NCI-H2029 treated with DMSO at 0.1 percent for 48 hours (cell line): ENCODE results near the gene INTS15.
"Not testable (repeated sequence)": the region's sequence is repeated elsewhere in the genome, so short reads cannot be mapped to it uniquely, and the experiment has no call there.

Source experiments
- DNase-seq: peaks from one replicate; lab custom pipeline; 2025; lab: John Stamatoyannopoulos, UW

The INTS15 gene

GRCh38 chr7:6618621-6619020, 28.8 kb downstream of the INTS15 start:
- DNase-seq, result no peak

DNA sequence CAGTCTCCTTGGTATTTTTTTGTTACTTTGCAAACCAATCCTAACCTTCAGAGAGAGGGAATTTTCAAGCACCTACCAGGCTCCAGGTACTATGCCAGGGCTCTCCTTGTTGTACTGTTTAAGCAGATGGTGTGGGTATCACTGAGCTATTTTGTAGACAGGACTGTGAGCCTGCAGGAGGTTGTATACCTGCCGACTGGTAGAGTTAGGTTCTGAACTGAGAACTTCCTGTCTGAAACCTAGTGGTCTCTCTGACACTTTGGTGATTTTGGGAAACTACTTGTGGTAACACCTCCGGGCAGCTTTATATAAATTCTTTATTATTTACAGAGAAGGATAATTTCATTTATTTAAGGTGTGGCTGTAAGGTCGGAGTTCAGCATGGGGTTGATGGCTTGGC, 30.1 kb downstream of the INTS15 start:
- DNase-seq, result no peak

DNA sequence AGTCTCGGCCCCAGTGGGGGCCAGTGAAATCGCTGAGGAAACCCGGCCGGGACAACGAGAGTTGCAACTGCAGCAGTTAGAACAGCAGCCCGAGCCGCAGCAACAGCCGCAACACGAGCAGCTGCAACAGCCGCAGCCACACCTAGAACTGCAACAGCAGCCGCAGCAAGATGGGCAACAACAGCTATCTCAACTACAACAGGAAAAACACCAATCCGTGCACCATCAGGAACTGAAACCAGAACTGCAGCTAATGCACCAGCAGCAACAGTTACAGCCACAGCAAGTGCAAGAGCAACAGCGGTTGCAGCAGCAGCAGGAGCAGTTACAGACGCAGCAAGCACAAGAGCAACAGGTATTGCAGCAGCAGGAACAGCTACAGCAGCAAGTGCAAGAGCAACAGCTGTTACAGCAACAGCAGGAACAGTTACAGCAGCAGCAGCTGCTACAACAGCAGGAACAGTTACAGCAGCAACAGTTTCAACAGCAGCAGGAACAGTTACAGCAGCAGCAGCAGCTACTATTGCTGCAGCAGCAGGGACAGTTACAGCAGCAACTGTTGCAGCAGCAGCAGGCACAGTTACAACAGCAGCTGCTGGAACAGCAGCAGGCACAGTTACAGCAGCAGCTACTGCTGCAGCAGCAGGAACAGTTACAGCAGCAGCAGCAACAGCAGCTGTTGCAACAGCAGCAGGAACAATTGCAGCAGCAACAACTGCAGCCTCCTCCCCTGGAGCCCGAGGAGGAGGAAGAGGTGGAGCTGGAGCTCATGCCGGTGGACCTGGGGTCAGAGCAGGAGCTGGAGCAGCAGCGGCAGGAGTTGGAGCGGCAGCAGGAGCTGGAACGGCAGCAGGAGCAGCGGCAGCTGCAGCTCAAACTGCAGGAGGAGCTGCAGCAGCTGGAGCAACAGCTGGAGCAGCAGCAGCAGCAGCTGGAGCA, 31.6 kb downstream of the INTS15 start:
- no peak for DNase-seq

DNA sequence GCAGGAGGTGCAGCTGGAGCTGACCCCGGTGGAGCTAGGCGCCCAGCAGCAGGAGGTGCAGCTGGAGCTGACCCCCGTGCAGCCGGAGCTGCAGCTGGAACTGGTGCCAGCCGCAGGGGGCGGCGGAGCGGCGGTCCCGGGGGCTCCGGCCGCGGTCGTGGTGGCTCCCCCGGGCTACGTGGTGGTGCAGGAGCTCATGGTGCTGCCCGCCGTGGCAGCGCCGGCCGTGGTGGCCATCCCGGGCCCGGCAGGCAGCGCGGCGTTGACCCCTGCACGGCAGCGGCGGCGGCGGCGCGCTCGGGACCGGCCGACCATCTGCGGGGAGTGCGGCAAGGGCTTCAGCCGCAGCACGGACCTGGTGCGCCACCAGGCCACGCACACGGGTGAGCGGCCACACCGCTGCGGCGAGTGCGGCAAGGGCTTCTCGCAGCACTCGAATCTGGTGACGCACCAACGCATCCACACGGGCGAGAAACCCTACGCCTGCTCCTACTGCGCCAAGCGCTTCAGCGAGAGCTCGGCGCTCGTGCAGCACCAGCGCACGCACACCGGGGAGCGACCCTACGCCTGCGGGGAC, 32.4 kb downstream of the INTS15 start:
- DNase-seq, result no peak

DNA sequence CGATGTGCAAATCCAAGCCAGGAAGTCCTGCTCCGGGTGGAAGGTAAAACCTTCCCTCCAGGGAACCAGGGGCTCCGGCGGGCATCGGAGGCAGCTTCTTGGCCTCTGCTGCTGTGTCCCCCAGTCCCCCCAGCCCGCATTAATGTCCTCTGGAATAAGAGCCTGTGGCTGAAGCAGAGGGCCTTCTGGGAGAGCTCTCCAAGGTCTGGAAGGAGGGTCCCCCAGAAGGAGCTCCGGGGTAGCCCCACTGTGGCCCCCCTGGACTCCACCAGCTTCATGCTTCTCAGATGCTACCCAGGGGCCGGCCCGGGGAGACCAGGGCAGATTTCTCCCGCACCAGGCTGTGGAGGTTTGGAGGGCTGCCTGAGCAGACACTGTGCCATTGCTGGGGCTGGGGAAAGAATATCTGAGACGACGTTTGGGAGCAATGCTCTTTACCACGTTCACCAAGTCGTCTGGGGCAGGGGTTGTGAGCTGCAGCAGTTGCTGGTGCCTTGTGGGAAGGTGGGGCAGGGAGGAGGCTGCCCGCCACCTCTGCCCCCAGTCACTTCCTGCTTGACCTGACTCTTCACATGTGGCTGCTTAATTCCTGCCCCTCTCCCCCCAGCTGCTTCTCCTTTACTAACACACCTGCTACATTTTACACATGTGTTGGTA, 33.9 kb downstream of the INTS15 start:
- no peak for DNase-seq

DNA sequence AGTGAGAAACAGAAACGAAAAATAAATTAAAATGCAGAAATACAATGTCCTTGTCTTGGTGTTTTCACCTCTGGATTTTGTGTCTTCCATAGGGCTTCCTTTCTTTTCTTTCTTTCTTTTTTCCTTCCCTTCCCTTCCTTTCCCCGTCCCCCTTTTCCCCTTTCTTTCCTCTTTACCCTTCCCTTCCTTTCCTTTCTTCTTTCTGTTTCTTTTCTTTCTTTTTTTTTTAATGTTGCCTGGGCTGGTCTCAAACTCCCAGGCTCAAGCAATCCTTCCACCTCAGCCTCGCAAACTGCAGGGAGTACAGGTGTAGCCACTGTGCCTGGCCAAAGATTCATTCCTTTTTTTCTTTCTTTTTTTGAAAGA, 34.4 kb downstream of the INTS15 start:
- no peak for DNase-seq

- DNase-seq, result no peak
Measured at GRCh38 chr7:6628045-6628444, 38.2 kb downstream of the INTS15 start.

DNA sequence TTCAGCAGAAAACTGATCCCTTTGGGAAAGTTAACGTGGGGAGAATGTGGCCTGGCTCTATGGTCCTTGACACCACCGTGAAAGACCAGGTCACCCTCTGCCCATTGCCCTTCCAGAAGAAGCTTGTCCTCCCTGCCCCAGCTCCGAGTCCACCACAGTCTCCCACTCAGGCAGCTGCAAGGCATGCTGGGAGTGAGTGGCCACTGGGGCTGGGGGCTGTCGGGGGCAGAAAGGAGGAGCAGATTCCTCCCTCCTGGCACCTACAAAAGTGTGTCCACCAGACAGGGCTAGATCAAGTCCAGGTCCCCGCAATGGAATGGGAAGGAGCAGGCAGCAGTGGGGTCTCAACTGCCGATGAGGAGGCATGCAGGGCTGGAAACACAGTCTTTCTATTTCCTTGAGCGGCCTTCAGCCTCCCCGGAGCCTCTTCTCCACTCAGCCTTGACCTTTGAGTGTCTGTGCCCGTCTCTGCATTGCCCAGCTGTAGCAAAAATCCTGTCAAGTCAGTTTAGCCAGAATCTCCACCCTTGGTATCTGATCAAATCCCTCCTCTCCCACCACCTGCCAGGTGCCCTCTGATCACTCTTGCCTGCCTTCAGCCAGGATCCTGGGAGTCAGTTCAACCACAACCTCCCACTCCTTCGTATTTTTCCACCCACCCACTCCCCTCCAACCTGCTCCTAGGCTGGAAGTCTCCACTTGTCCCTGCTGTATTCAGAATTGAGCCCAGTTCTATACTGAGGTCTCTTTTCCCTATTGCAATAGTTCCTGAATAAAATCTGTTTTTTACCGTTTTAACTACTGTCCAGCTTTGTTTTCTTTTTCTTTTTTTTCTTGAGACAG, 40.4 kb downstream of the INTS15 start:
- DNase-seq, result no peak

GRCh38 chr7:6631605-6632004, 41.8 kb downstream of the INTS15 start:
- DNase-seq, result no peak

DNA sequence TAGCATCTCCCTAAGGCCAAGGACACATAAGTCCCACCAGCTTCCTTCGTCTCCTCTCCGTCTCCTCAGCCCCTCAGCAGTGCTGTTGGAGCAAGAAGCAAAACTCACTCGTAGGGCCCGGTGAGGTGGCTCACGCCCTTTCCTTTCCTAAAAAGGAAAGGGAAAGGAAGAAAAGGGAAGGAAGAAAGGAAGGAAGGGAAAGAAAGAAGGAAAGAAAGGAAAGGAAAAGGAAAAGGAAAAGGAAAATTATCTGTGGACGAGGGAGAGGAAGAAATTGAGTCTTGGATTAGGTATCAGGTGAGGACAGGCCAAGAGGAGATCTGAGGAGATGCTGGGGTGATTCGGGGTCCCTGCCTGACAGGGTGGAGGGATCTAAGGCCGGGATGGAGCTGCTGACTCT, 44.2 kb downstream of the INTS15 start:
- DNase-seq, result no peak

- not testable (repeated sequence) for DNase-seq
Measured at GRCh38 chr7:6634971-6635370, 45.1 kb downstream of the INTS15 start.

DNA sequence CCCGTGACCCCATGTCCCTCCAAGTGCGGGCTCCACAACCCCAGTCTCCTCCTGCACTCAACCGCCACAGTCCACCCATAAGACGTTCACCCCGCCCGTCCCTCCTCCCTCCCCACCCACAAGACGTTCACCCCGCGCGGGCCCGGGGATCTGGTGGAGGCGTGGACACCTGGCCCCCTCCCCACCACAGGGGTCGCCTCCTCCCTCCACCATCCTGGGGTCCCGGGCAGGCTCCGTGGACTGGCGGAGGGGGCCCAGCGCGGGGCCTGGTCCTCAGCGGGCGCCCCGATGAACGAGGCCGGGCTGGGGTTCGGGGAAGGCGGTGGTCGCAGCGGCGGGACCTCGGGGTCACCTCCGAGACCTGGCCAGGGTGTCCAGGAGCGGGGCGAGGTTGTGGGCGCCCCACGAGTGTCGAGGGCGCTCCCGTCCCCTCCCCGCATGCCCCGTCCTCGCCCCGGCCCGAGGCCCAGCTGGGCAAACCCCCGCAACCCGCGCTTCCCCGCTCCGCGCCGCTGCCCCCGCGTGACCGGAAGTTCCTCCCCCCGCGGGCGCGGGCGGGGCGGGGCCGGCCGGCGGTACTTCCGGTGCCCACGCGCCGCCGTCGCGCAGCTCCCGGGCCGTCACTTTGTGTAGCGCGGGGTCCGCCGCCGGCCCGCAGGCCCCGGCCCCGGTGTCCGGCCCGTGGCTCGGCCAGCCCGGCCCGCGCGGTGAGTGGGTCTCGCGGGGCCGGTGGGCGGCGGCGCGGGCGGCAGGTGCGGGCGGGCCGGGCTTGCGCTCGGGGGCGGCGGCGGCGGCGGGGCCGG, 47.1 kb downstream of the INTS15 start, which contains the start of gene ZNF316:
Gene ZNF316, plus strand, starts transcription at position 578 of the 803 bp plus-strand sequence. CDS start 5,092 bp downstream, outside the sequence.
- no peak for DNase-seq

GRCh38 chr7:6637544-6638229, 47.9 kb downstream of the INTS15 start:
- no peak for DNase-seq

GRCh38 chr7:6639032-6639431, 49.2 kb downstream of the INTS15 start:
- DNase-seq, result no peak

GRCh38 chr7:6639627-6640026, 49.8 kb downstream of the INTS15 start:
- no peak for DNase-seq

DNA sequence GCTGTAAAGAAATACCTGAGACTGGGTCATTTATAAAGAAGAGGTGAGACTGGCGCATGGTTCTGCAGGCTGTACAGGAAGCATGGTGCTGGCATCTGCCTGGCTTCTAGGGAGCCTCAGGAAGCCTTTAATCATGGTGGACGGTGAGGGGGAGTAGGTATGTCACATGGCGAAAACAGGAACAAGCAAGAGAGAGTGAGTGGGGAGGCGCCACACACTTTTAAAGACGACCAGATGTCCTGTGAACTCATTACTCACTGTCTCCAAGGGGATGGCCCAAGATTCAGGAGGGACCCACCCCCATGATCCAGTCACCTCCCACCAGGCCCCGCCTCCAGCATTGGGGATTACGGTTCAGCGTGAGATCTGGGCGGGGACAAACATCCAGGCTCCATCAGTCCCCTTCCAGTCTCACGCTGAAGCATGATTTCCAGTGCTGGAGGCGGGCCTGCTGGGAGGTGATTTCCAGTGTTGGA, 50.5 kb downstream of the INTS15 start:
- DNase-seq, result no peak

- DNase-seq, result no peak
Measured at GRCh38 chr7:6641305-6642035, 51.6 kb downstream of the INTS15 start.

- DNase-seq, result no peak
Measured at GRCh38 chr7:6642239-6642839, 52.5 kb downstream of the INTS15 start.
